ENCODE measurements around the gene OR14A2.
"Not testable (repeated sequence)": the region's sequence is repeated elsewhere in the genome, so short reads cannot be mapped to it uniquely, and the experiment has no call there.

Gene OR14A2

DNA sequence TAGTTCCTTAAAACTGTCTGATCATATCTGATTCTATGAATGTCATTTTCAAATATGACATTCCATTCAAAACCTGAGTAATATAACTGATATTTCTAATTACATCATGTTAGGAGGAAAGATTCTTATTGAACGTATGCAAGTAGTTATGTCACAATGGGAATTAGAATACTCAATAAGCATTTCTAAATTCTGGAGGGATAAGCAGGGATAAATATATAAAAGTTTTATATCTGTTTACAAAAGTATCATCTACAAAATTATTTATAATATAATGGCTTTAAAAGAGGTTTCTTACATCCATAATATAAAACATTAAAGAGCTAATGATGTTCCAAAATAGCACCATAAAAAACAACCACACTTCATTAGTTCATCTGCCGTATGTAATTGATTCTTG lies at the start of gene OR14A2:
Gene OR14A2, minus strand, starts transcription at position 101 of the 400 bp plus-strand sequence.
- no peak for DNase-seq
- no peak for ATAC-seq

DNA sequence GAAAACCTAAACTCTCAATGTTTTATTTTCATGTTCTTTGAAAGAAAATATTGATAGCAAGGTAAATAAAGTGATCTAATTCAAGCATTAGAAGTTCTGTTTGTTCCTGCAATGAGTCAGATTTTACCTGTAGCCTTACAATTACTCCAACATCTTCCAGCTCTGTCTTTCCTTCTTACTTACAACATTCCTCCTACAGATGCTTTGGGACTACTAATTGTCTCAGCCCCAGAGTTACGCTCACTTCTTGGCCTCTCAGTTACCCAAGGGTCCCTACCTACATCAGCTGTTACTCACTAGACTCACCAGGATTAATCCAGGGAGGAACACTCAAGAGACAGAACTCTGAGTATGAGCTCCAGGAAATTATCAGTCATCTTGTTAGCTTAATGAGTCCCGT lies 49.6 kb upstream of the OR14A2 start:
- DNase-seq (no peak), ATAC-seq (no peak)

DNA sequence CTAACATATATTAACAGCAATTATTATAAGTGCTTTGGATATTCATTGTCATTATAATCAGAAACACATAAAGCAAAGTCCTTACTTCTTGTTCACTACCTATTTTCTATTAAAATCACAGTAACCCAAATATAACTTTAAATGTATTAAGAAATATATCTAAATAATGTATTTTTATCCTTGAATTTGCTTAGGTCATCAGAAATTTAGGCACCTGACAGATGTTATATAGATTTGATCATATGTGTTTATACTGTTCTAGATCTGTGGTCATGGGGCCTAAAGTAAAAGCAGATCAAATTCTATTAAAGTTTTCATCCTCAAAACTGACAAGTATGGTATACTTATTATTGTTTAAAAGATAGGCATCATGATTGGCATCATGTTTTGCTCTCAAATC lies 21.7 kb upstream of the OR14A2 start:
- ATAC-seq, result no peak

DNA sequence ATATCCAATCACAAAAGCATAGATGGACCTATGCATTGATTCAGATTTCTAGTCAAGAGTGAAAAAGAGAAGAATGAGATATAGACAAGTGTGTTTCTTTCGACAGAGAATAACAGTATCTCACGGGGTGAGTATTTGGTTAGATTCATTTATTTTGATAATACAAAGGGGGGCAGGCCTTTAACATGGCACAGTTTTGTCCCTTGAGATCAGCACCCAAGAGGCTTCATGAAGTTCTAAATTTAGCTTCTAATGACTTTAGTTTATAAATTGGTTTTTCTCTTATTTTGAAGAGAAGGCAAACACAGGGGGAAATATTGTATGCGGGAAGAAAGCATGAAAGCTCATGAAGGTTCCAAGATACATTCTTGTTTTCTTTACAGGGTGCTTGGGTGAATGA lies 12.5 kb upstream of the OR14A2 start, which contains the start of gene OR1C1:
Gene OR1C1, minus strand, starts transcription at position 101 of the 400 bp plus-strand sequence. CDS start 2,150 bp downstream, outside the sequence.
- no peak for ATAC-seq

More for the DNA sequence above, 21.7 kb upstream of the OR14A2 start:
- no peak for DNase-seq

DNA sequence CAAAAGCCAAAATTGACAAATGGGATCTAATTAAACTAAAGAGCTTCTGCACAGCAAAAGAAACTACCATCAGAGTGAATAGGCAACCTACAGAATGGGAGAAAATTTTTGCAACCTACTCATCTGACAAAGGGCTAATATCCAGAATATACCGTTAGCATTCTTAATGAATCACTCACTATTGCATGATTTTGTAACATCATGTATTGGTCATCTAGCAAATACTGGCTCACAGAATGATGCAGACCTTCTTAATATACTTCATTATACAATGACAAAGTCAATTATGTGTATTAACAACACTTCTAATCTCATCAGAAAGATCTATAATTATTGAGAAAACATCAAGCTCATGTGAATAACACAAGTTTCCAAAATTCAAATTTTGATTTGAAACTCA lies 6.4 kb upstream of the OR14A2 start:
- not testable (repeated sequence) for ATAC-seq, DNase-seq

More for the DNA sequence above, 12.5 kb upstream of the OR14A2 start, which contains the start of gene OR1C1:
- no peak for DNase-seq

DNA sequence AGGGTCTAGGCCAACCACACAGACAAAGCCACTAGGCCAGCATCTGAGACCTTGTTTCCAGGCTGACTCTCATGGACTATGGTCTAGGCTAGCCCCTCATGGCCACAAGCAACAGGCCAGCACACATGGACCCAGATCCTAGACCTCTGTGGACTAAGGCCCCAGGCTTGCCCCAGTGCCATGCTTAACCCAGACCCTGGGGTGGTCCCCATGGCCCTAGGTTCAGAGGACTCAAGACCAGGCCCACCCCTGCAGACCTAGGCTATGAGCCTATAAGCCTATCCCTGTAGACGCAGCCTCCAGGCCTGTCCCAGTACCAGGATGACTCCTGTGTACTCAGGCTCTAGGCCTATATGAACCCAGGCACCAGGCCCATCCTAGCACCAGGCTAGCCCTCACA lies 1.9 kb upstream of the OR14A2 start:
- DNase-seq (no peak), ATAC-seq (no peak)

DNA sequence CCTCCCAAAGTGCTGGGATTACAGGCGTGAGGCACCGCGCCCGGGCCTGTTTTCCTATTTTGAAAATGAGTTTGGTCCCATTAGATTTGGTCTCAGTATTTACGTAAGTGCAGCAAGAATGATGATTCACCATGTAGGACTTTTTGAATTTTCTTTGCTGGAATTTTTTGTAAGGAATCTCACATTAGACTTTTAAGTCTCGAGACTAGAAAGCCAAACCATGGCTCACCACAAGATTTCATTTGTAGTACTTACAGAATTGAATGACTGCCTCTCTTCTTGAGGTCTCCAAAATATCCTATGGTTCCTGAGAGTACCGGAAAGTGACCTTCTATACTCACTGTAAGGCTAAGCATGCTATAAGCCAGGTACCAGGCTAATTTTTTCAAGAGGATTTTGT lies 325 bp downstream of the OR14A2 start:
- DNase-seq (no peak), ATAC-seq (no peak)

DNA sequence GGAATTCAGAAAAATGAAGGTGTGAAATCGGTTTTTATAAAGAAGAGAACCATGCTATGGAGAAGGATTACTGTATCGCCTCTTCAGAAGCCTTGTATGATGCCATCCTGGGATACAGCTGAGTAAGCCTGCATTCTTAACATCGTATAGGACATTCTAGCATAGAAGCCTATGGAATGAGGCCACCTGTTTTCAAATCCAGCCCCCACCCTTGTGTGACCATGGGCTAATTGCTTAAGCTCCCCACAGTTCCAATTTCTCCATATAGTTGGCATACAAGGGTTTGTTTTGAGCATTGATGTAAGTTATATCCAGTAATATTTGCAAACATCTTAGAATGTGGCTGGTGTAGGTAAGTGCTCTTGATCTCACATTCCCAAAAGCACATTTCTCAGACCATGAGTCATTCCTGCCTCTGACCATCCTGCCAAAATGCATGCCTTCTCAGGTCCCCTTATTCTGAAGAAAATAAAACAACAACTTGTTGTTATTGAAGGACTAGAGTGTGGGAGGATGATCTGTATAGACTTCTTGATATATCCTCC lies 1.5 kb downstream of the OR14A2 start:
- no peak for DNase-seq
- no peak for ATAC-seq

DNA sequence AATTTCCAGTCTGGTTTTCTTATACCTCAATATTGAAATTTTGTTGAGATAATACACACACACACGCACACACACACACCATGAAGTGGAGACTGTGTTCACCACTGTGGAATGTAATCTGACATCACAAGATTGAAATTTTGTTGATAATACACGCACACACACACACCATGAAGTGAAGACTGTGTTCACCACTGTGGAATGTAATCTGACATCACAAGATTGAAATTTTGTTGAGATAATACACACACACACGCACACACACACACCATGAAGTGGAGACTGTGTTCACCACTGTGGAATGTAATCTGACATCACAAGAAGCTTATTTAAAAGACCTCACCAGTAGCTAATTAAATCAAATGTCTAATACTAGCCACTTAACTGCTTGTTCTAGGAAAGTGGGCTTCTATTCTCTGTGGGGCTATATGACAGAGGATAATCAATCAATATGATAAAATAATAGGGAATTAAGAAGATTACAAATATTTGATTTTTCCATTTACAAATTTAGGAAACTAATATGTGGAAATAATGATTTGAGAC lies 5.7 kb downstream of the OR14A2 start:
- not testable (repeated sequence) for DNase-seq, ATAC-seq

DNA sequence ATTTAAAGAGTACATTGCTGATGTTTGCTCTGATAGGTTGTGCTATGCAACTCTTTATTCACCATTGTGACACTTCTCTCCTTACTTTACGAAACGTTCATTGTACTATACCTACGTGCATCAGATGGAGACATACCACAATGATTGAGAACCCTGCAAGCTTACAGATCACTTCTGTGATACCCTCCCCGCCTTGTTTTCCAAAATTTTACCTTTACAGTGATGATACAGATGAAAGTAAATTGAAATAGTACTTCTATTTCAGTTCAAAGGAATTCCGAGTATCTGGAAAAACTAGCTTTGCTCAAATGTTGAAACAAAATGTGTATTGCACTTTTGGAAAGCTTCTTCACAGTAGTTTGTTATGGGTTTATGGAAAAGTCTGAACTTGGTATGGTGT lies 6.2 kb downstream of the OR14A2 start:
- DNase-seq (no peak), ATAC-seq (no peak)

DNA sequence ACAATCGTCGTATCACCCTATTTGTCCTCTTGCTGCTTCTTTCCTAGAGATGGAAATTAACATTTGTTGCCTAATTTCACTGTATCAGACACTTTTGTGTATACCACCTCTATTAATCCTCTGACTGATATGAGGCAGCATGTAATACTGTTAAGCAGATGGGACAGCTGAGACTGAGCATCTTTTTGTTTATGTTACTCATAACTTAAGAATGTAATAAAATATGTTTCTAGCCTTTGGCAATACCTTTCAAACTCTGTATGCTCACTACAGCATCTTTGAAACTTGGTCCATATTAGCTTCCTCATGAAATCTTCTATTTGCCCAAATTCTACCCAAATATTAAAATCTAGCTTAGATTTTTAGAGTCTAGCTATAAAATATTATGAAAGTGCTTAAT lies 7.2 kb downstream of the OR14A2 start:
- DNase-seq, result no peak
- no peak for ATAC-seq

DNA sequence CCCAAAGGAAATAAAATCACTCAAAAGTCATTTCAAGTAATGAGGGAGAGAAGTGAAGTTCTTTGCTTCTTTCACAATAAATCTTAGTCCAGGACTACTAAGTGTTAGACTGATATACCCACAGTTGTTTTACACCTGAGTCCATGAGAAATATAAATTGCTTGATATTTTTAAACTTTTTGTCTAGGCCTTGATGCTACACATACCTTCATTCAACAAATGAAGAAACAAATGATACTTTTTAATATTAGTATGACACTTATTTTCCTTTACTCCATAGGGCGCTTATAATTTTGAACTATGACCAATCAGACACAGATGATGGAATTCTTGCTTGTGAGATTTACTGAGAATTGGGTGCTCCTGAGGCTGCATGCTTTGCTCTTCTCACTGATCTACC lies 9.6 kb downstream of the OR14A2 start, which contains the start of gene OR14K1:
Gene OR14K1, plus strand, starts transcription at position 301 of the 400 bp plus-strand sequence. Its CDS starts 0 bp downstream, at position 301.
- DNase-seq (no peak), ATAC-seq (no peak)

DNA sequence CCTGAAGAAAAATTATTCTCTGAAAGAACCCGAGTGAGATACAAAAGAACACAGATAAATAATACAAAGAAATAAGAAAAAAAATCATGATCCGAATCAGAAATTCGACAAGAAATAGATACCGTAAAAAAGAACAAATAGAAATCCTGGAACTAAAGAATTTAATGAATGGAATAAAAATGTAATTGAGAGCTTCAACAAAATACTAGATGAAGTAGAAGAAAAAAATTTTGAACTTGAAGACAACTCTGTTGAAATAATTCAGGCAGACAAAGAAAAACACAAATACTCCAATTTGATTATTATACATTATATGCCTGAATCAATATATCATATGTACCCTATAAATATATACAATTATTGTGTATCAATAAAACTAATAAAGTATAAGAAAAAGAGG lies 26.7 kb downstream of the OR14A2 start:
- ATAC-seq, result no peak
- no peak for DNase-seq

DNA sequence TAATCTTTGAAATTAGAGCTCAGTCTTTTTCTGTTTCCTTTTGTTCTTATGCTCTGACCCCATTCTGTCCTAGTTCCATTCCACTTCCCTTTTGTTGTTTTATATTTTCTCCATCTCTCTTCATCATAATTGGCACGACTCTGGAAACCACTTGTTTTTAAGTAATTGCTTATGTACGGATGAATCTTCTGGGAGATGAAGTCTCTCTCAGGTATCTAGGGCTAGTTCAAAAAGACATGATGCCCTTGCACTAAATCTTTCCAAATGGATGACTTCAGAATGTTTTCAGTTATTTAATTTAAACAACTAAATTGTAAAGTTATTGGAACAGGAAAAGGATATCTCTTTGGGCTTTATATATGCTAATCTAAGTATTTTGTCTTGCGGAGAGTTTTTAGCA lies 31.4 kb downstream of the OR14A2 start, which contains the start of gene OR6F1:
Gene OR6F1, minus strand, starts transcription at position 101 of the 400 bp plus-strand sequence. CDS start 3,891 bp downstream, outside the sequence.
- no peak for ATAC-seq
- DNase-seq, result no peak

DNA sequence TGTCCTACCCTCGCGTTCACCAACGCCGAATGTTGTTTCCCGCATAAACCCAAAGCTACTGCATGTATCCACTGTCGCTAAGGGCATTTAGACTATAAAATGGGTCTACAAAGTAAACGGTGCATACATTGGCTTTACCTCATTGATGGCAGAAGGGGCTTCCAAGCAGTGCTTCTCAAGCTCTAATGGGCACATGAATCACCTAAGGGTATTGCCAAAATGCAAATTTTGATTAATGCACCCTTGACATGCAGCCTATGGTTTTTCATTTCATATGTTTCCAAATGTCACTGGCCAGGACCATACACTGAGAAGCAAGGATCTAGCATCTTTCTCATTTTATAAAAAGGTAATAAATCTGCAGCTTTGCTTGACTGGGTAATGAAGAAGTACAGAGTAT lies 34.2 kb downstream of the OR14A2 start:
- ATAC-seq (no peak), DNase-seq (no peak)

DNA sequence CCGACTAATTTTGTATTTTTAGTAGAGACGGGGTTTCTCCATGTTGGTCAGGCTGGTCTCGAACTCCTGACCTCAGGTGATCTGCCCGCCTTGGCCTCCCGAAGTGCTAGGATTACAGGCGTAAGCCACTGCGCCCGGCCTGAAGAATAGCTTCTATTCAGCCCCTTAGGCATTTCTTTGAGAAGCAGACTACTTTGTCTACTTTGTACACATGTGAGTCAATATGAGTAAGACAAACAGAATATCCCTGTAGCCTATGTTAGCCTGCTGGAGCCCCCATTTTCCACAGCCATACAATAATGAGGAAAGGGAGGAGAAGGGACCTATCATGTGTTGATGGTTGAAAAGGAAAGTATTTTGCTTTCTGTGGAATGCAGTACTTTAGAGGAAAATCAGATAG lies 37.3 kb downstream of the OR14A2 start:
- DNase-seq, ATAC-seq: not testable (repeated sequence)

DNA sequence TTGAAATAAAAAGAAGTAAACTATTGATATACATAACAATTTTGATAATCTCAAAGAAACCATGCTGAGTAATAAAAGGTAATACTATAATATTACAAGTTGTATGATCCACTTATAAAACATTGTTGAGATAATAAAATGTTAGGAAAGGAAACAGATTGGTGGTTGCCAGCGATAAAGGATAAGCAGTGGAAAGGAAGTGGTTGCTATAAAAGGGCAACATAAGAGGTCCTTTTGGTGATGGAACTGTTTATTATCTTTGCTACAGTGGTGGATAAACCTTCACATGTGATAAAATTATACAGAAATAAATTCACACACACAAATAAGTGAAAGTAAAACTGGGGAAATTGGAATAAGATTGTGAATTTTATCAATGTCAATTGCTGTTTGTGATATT lies 46.6 kb downstream of the OR14A2 start:
- DNase-seq, result no peak
- ATAC-seq, result no peak

DNA sequence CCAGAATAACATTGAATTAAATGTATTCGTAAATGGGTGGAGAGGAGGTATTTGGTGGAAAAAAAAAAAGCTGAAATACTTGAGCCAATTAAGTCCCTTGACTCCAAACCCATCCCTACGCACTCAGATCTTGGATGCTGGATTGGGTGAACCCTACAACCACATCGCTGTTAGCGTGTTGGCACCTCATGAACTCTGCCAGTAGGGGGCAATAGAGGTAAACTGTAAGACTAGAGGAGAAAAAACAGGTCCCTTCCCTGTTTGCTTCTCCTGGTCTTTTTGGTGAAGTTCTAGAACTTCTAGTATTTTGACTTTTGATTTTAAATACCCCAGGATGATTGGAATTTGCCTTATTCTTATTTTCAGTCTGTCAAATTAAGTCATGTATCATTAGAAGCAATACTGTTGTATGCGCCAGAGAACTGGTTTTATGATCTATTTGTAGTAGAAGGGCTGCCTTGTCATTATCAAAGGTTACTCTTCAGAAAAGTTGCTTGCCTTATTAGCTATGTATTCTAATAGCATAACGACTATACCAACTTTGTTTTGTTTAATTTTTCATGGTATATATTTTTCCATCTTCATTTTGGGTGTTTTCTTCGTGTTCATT lies 66.5 kb downstream of the OR14A2 start:
- DNase-seq, result peak; percentile 37
- ATAC-seq, result no peak

DNA sequence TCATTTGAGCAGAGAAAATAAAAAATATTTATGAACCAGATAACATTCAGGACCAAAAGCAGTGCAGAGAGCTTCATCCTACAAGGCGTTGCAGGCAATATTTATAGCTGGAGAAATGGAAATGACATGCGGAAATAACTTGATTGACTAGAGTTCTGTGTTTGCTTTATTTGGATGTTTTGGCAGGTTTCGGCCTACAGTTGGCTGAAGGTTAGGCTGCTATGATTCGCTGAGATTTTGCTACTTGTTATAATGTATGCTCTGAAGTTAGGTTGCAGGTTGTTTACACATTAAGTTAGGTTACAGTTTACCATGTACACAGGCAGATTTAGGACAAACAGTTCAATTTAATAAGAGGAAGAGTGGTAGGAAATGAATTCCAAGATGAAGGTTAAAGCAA lies 67.8 kb downstream of the OR14A2 start:
- DNase-seq, result no peak
- no peak for ATAC-seq

DNA sequence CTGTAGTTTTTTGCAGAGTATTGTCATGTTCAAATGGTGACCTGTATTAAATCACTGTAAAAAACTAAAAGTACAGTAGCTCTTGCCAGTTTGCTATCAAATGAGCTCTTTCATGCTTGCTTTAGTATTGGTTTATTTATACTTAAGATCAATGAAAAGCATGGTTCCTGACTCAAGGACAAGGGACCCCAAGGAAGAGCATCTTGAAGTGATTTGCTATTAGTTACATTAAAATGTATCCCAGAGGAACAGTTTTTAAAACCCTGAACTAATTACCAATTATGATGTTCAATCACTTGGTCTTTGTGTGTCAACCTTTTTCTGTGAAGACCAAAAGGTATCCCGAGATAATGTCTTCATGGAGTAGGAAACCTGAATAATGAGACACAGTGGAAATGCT lies 68.3 kb downstream of the OR14A2 start, which contains the start of gene OR13G1:
Gene OR13G1, minus strand, starts transcription at position 101 of the 400 bp plus-strand sequence. CDS start 6,698 bp downstream, outside the sequence.
- DNase-seq (no peak), ATAC-seq (no peak)
